HepG2 (cell line): ENCODE results near the gene DPYSL3. TPM values are rescaled to one million over a fixed set of nuclear protein-coding genes. Genes with fewer than 3 reads are reported as not detected.

Experiments used
- ATAC-seq: fragments of 200-7000 bp; cut with Tn5 transposase; 3 replicates; pipeline ENCODE4 v1.9.1; 2020; ENCODE audit warnings: mild to moderate bottlenecking, moderate library complexity
- BruUV-seq: library from RNA; stranded (reverse); fragments of 400-500 nt; replicated peaks from 2 replicates; lab custom pipeline; 2021; lab: Mats Ljungman, UMichigan
- CTCF ChIA-PET: fragments of 300-600 bp; formaldehyde crosslinking; extraction: SDS; loops from one replicate; lab custom pipeline; 2021; ENCODE audit warnings: low total read pairs, inconsistent platforms, low intra/inter-chr PET ratio; lab: Yijun Ruan, JAX
- POLR2A ChIA-PET: fragments of 350-600 bp; sonication (Branson Sonifier 250); formaldehyde crosslinking; loops from one replicate; lab custom pipeline; 2020; ENCODE audit warnings: antibody characterized with exemption, inconsistent platforms; lab: Yijun Ruan, JAX
- DNase-seq: peaks from one replicate; pipeline ENCODE4 v3.0.0-alpha.2; 2015; ENCODE audit warnings: low spot score
- FAIRE-seq: peaks from 3 replicates; lab custom pipeline; 2011; peaks lifted over from hg19 to GRCh38; lab: Jason Lieb, UNC
- H2AFZ ChIP-seq: one replicate; pipeline ENCODE4 v1.6.1; 2011; ENCODE audit warnings: low read length, inconsistent platforms
- H3K27ac ChIP-seq: fragments of 300-600 bp; 3 replicates; pipeline ENCODE4 v1.8.0; 2011; ENCODE audit warnings: mixed run types, mild to moderate bottlenecking, mixed read lengths, low read length, inconsistent platforms; ENCODE audit not compliant: insufficient read depth; ENCODE audit errors: extremely low read length
- H3K27me3 ChIP-seq, 2 experiments: fragments of 200-600 bp in 1 of 2; 2 replicates in 1 of 2; 3 replicates in 1 of 2; pipeline versions ENCODE4 v1.6.0 to v1.8.0; 2011; ENCODE audit warnings: low read length in 2 of 2, mild to moderate bottlenecking in 2 of 2, moderate library complexity in 2 of 2, inconsistent platforms in 1 of 2; ENCODE audit not compliant: insufficient read depth in 2 of 2, control insufficient read depth in 1 of 2
- H3K36me3 ChIP-seq, 2 experiments: fragments of 200-600 bp in 1 of 2; replicated peaks in 1 of 2; 2 replicates in 1 of 2; 3 replicates in 1 of 2; pipeline versions ENCODE4 v1.5.1 to v1.8.0; 2011; ENCODE audit warnings: low read length in 2 of 2, inconsistent platforms in 1 of 2; ENCODE audit not compliant: insufficient read depth in 2 of 2, control insufficient read depth in 1 of 2
- H3K4me1 ChIP-seq: 2 replicates; pipeline ENCODE4 v1.5.1; 2012; ENCODE audit warnings: low read length, inconsistent platforms; ENCODE audit not compliant: insufficient read depth
- H3K4me2 ChIP-seq: 2 replicates; pipeline ENCODE4 v1.6.0; 2011; ENCODE audit warnings: low read depth, low read length, inconsistent platforms
- H3K4me3 ChIP-seq, 3 experiments: fragments of 200-600 bp in 1 of 3; sonication (generic), shearing (Covaris generic) in 1 of 3; replicated peaks in 1 of 3; 2 replicates each; pipeline ENCODE4 v1.5.1; 2011 to 2016; ENCODE audit warnings: low read length in 3 of 3, inconsistent platforms in 2 of 3, low read depth in 2 of 3, mild to moderate bottlenecking in 2 of 3, control low read depth in 1 of 3, mixed read lengths in 1 of 3; ENCODE audit not compliant: insufficient read depth in 1 of 3
- H3K79me2 ChIP-seq: one replicate; pipeline ENCODE4 v1.6.1; 2011; ENCODE audit warnings: low read length, inconsistent platforms; ENCODE audit not compliant: insufficient read depth
- H3K9ac ChIP-seq: 2 replicates; pipeline ENCODE4 v1.6.0; 2011; ENCODE audit warnings: mild to moderate bottlenecking, low read depth, low read length, inconsistent platforms; ENCODE audit not compliant: insufficient read depth
- H3K9me3 ChIP-seq: 2 replicates; pipeline ENCODE4 v1.5.1; 2012; ENCODE audit warnings: mild to moderate bottlenecking, low read length
- H4K20me1 ChIP-seq: 2 replicates; pipeline ENCODE4 v1.6.0; 2011; ENCODE audit warnings: inconsistent platforms, mild to moderate bottlenecking, low read length, moderate library complexity; ENCODE audit not compliant: insufficient read depth
- GTF2F1 ChIP-seq: fragments of 150-350 bp; IDR thresholded peaks from 2 replicates; pipeline ENCODE4 v1.6.1; 2014; ENCODE audit warnings: low read length
- IRF1 ChIP-seq: sonication (generic); formaldehyde crosslinking; IDR thresholded peaks from 2 replicates; pipeline ENCODE4 v1.4.0; 2020; ENCODE audit warnings: low read depth, mild to moderate bottlenecking, missing genetic modification reagents
- NFYB ChIP-seq: sonication (generic); formaldehyde crosslinking; IDR thresholded peaks from 2 replicates; pipeline ENCODE4 v1.4.0; 2020; ENCODE audit warnings: missing genetic modification reagents
- NR3C1 ChIP-seq: sonication (generic); formaldehyde crosslinking; IDR thresholded peaks from 2 replicates; pipeline ENCODE4 v1.4.0; 2020; ENCODE audit warnings: missing genetic modification reagents
- ZFP90 ChIP-seq: sonication (generic); formaldehyde crosslinking; IDR thresholded peaks from 2 replicates; pipeline ENCODE4 v1.8.0; 2022; ENCODE audit warnings: missing genetic modification reagents, mild to moderate bottlenecking, inconsistent platforms, borderline replicate concordance
- ZNF12 ChIP-seq: sonication (generic); formaldehyde crosslinking; IDR thresholded peaks from 2 replicates; pipeline ENCODE4 v1.5.0; 2020; ENCODE audit warnings: missing genetic modification reagents
- ZNF124 ChIP-seq: sonication (generic); formaldehyde crosslinking; IDR thresholded peaks from 2 replicates; pipeline ENCODE4 v1.4.0; 2020; ENCODE audit warnings: missing genetic modification reagents
- ZNF333 ChIP-seq: sonication (generic); formaldehyde crosslinking; IDR thresholded peaks from 2 replicates; pipeline ENCODE4 v1.4.0; 2020; ENCODE audit warnings: mild to moderate bottlenecking, missing genetic modification reagents, borderline replicate concordance
- ZNF562 ChIP-seq: sonication (generic); formaldehyde crosslinking; IDR thresholded peaks from 2 replicates; pipeline ENCODE4 v1.8.0; 2022; ENCODE audit warnings: missing genetic modification reagents, borderline replicate concordance
- ZNF607 ChIP-seq: sonication (generic); formaldehyde crosslinking; IDR thresholded peaks from 2 replicates; pipeline ENCODE4 v1.5.1; 2020; ENCODE audit warnings: missing genetic modification reagents, mild to moderate bottlenecking, borderline replicate concordance
- ZSCAN25 ChIP-seq: sonication (generic); formaldehyde crosslinking; IDR thresholded peaks from 2 replicates; pipeline ENCODE4 v1.8.0; 2022; ENCODE audit warnings: mild to moderate bottlenecking, missing genetic modification reagents
- WGBS: methylation state at CpG from one replicate; pipeline ENCODE4 v1.1.6; 2017; ENCODE audit warnings: low lambda C conversion rate; 5-methylcytosine and 5-hydroxymethylcytosine counted together
- in situ Hi-C: cut with HindIII; loops from 2 replicates; pipeline ENCODE4 v1.10.0; 2017; ENCODE audit warnings: low pct_unique_long_range_greater_than_20kb; ENCODE audit not compliant: extremely low pct_ligation_motif_present
- intact Hi-C: fragments of 100-400 bp; cut with micrococcal nuclease; formaldehyde crosslinking; loops from one replicate; pipeline ENCODE4 v1.10.0; 2022; ENCODE audit not compliant: unreplicated experiment
- polyA plus RNA-seq, 8 experiments: library from polyadenylated mRNA; depleted of rRNA in 3 of 8; stranded (reverse) in 7 of 8; unstranded in 1 of 8; fragments of >200 nt; fragmentation: Illumina TruSeq in 4 of 8; extraction: Trizol in 4 of 8; gene quantifications; 2 replicates each; pipeline versions ENCODE4 v1.2.1 to v1.2.3, GENCODE V29; 2011 to 2016; ENCODE audit warnings: low read depth in 4 of 8, missing spikeins in 1 of 8, mixed read lengths in 1 of 8; ENCODE audit not compliant: insufficient read depth in 1 of 8
- total RNA-seq, 5 experiments: library from RNA; depleted of rRNA; stranded (reverse); fragments of >200 nt; fragmentation: Illumina TruSeq; extraction: Trizol; gene quantifications; 2 replicates each; pipeline ENCODE4 v1.2.3, GENCODE V29; 2016; ENCODE audit warnings: low read depth in 1 of 5

The DPYSL3 gene
- total and polyA plus RNA-seq, 2 of the 13 experiments (the other 11 are each of a cell fraction or from before 2014, with no cell fraction given): 0.08 to 0.15 TPM

GRCh38 chr5:147461915-147462314, 48.0 kb downstream of the DPYSL3 start:
- Histone ChIP-seq H3K4me2 (no peak overlapping the region), H3K27ac (no peak overlapping the region), H4K20me1 (no peaks in the 10 kb centered on the region), H3K79me2 (no peaks in the 10 kb centered on the region), H3K9ac (no peak overlapping the region), H3K4me1 (no peaks in the 10 kb centered on the region), H2AFZ (no peak overlapping the region), H3K27me3 (no peaks in the 10 kb centered on the region), H3K9me3 (no peaks in the 10 kb centered on the region), H3K36me3 (no peaks in the 10 kb centered on the region), H3K4me3 (no peak overlapping the region)
- FAIRE-seq: no peak
- POLR2A ChIA-PET: no interaction called here
- intact Hi-C loops (no loop called here), in situ Hi-C loops (no loop called here)
- ATAC-seq: no peak
- 0% methylated on average over 1 of the region's 1 CpG for WGBS
- no TSS peak for BruUV-seq
- no peak for DNase-seq
- no peak for TF ChIP-seq ZSCAN25 (CRISPR knock-in tag)
- no peak for TF ChIP-seq ZNF562
- TF ChIP-seq GTF2F1: no peak
- no peak for TF ChIP-seq ZNF124 (CRISPR knock-in tag)
- TF ChIP-seq ZFP90 (CRISPR knock-in tag): no peak
- TF ChIP-seq IRF1 (CRISPR knock-in tag): no peak
- TF ChIP-seq ZNF333 (CRISPR knock-in tag): no peak
- no peak for TF ChIP-seq NR3C1 (CRISPR knock-in tag)
- no peak for TF ChIP-seq ZNF607 (CRISPR knock-in tag)
- CTCF ChIA-PET: no interaction called here

- no peak for TF ChIP-seq NFYB (CRISPR knock-in tag)
- TF ChIP-seq ZNF12 (CRISPR knock-in tag): no peak
- Histone ChIP-seq H3K36me3 (no peaks in the 10 kb centered on the region), H3K9me3 (no peaks in the 10 kb centered on the region), H3K4me2 (no peak overlapping the region), H3K4me1 (no peaks in the 10 kb centered on the region), H3K4me3 (no peak overlapping the region), H3K27ac (no peak overlapping the region), H2AFZ (no peak overlapping the region), H4K20me1 (no peaks in the 10 kb centered on the region), H3K27me3 (no peaks in the 10 kb centered on the region; a peak in 1 of 5 replicates), H3K79me2 (no peaks in the 10 kb centered on the region), H3K9ac (no peak overlapping the region)
- in situ Hi-C loops (no loop called here), intact Hi-C loops (no loop called here)
- ChIA-PET CTCF (no interaction called here), POLR2A (no interaction called here)
- DNase-seq: no peak
- FAIRE-seq: no peak
- WGBS: 0% methylated on average over 2 of the region's 2 CpGs
- BruUV-seq: no TSS peak
- ATAC-seq: no peak
Observed at GRCh38 chr5:147460380-147460779, 49.5 kb downstream of the DPYSL3 start.
